ENCODE data around the gene SRRM5. TPM values are rescaled to one million over a fixed set of nuclear protein-coding genes. Genes with fewer than 3 reads are reported as not detected.
"Not testable (repeated sequence)": the region's sequence is repeated elsewhere in the genome, so short reads cannot be mapped to it uniquely, and the experiment has no call there.

Gene SRRM5
- total RNA-seq, 4 donors from 2014 or later = 0.13 to 0.42 (median 0.25) TPM

- H3K36me3 ChIP-seq = peaks cover 0 to 25% (median 5%) of the 10 kb centered on the region in 4 donors
- no peak overlapping the region for H3K27ac ChIP-seq (replicated peaks in 1 of 4)
- intact Hi-C loops (cut with DNase I) = no loop called here
- no peaks in the 10 kb centered on the region for H3K9me3 ChIP-seq
- H3K27me3 ChIP-seq = no peaks in the 10 kb centered on the region
- DNase-seq (ENCODE audit: extremely low spot score) = no peak
- no peak overlapping the region for H3K4me3 ChIP-seq
- whole genome bisulfite sequencing = 100% methylated on average over 2 of the region's 2 CpGs
- peaks cover 0 to 30% (median 26%) of the 10 kb centered on the region in 4 donors for H3K4me1 ChIP-seq
- TF ChIP-seq POLR2AphosphoS5 (IDR thresholded peaks at IDR 0.05) = no peak
- no peak for TF ChIP-seq POLR2A (IDR thresholded peaks at IDR 0.05; ENCODE audit: low read depth)
- TF ChIP-seq EP300 (IDR thresholded peaks at IDR 0.05) = no peak
- no peak for TF ChIP-seq CTCF (IDR thresholded peaks at IDR 0.05)
Observed at GRCh38 chr19:43582495-43582894, 29.4 kb upstream of the SRRM5 start.

- DNase-seq (ENCODE audit: extremely low spot score) = no peak
- H3K27ac ChIP-seq (replicated peaks in 1 of 4) = no peak overlapping the region
- intact Hi-C loops (cut with DNase I) = no loop called here
- TF ChIP-seq EP300 (IDR thresholded peaks at IDR 0.05) (no peak), POLR2A (IDR thresholded peaks at IDR 0.05; ENCODE audit: low read depth) (no peak)
- peaks cover 0 to 37% (median 7%) of the 10 kb centered on the region in 4 donors for H3K36me3 ChIP-seq
- H3K4me3 ChIP-seq = no peak overlapping the region
- no peaks in the 10 kb centered on the region for H3K27me3 ChIP-seq
- 88% methylated on average over 1 of the region's 1 CpG for whole genome bisulfite sequencing
- no peaks in the 10 kb centered on the region for H3K9me3 ChIP-seq
- peaks cover 0 to 30% (median 26%) of the 10 kb centered on the region in 4 donors for H3K4me1 ChIP-seq
Observed at GRCh38 chr19:43584484-43584883, 27.4 kb upstream of the SRRM5 start.

- WGBS = 92% methylated on average over 2 of the region's 2 CpGs
- H3K27me3 ChIP-seq = no peaks in the 10 kb centered on the region
- no peaks in the 10 kb centered on the region for H3K9me3 ChIP-seq
- no peak for DNase-seq (ENCODE audit: extremely low spot score)
- no peak overlapping the region for H3K27ac ChIP-seq (replicated peaks in 1 of 4)
- H3K4me3 ChIP-seq = no peak overlapping the region
- TF ChIP-seq POLR2A (IDR thresholded peaks at IDR 0.05; ENCODE audit: low read depth) (no peak), EP300 (IDR thresholded peaks at IDR 0.05) (no peak), CTCF (IDR thresholded peaks at IDR 0.05) (no peak), POLR2AphosphoS5 (IDR thresholded peaks at IDR 0.05) (no peak)
- peaks cover 3 to 56% (median 25%) of the 10 kb centered on the region in 4 donors for H3K36me3 ChIP-seq
- peaks cover 0 to 12% (median 9%) of the 10 kb centered on the region in 4 donors for H3K4me1 ChIP-seq
- intact Hi-C loops (cut with DNase I) = no loop called here
Observed at GRCh38 chr19:43586346-43586745, 25.5 kb upstream of the SRRM5 start.

GRCh38 chr19:43587029-43587428, 24.9 kb upstream of the SRRM5 start:
- H3K4me1 ChIP-seq; H3K27ac ChIP-seq (replicated peaks in 1 of 4); intact Hi-C loops (cut with DNase I); DNase-seq (ENCODE audit: extremely low spot score); H3K4me3 ChIP-seq; H3K9me3 ChIP-seq; H3K27me3 ChIP-seq: not testable (repeated sequence)
- 93% methylated on average over 3 of the region's 3 CpGs for WGBS
- peaks cover 10 to 62% (median 31%) of the 10 kb centered on the region in 4 donors for H3K36me3 ChIP-seq

- intact Hi-C loops (cut with DNase I) = no loop called here
- H3K4me3 ChIP-seq = no peak overlapping the region
- H3K27me3 ChIP-seq = no peaks in the 10 kb centered on the region
- TF ChIP-seq EP300 (IDR thresholded peaks at IDR 0.05) = no peak
- TF ChIP-seq CTCF (IDR thresholded peaks at IDR 0.05) = no peak
- no peak for TF ChIP-seq POLR2A (IDR thresholded peaks at IDR 0.05; ENCODE audit: low read depth)
- no peak for TF ChIP-seq POLR2AphosphoS5 (IDR thresholded peaks at IDR 0.05)
- H3K36me3 ChIP-seq = peaks cover 27 to 85% (median 52%) of the 10 kb centered on the region in 4 donors
- 78% methylated on average over 5 of the region's 5 CpGs for WGBS
- peaks cover 10 to 25% (median 17%) of the 10 kb centered on the region in 4 donors for H3K4me1 ChIP-seq
- no peak for DNase-seq (ENCODE audit: extremely low spot score)
- H3K27ac ChIP-seq (replicated peaks in 1 of 4) = no peak overlapping the region
- no peaks in the 10 kb centered on the region for H3K9me3 ChIP-seq
Observed at GRCh38 chr19:43589277-43589676, 22.6 kb upstream of the SRRM5 start.

- Histone ChIP-seq H3K27ac (replicated peaks in 1 of 4) (no peak overlapping the region), H3K4me3 (no peak overlapping the region), H3K4me1 (peaks cover 14 to 29% (median 21%) of the 10 kb centered on the region in 4 donors), H3K36me3 (peaks cover 27 to 88% (median 52%) of the 10 kb centered on the region in 4 donors), H3K27me3 (no peaks in the 10 kb centered on the region), H3K9me3 (no peaks in the 10 kb centered on the region)
- intact Hi-C loops (cut with DNase I) = no loop called here
- WGBS = 85% methylated on average over 6 of the region's 6 CpGs
- DNase-seq (ENCODE audit: extremely low spot score) = no peak
- no peak for TF ChIP-seq POLR2A (IDR thresholded peaks at IDR 0.05; ENCODE audit: low read depth)
- TF ChIP-seq EP300 (IDR thresholded peaks at IDR 0.05) = no peak
- no peak for TF ChIP-seq CTCF (IDR thresholded peaks at IDR 0.05)
- no peak for TF ChIP-seq POLR2AphosphoS5 (IDR thresholded peaks at IDR 0.05)
Observed at GRCh38 chr19:43589678-43590077, 22.2 kb upstream of the SRRM5 start.

All from esophagus muscularis mucosa (tissue), 4 donors.